CD14-positive monocyte (primary cell): ENCODE results near the gene CHN2. TPM values are rescaled to one million over a fixed set of nuclear protein-coding genes. Genes with fewer than 3 reads are reported as not detected.

Source experiments
- DNase-seq, 3 donors: peaks; one replicate each; pipeline ENCODE4 v3.0.0-alpha.2; 2011 to 2022
- H2AFZ ChIP-seq: 2 replicates; pipeline ENCODE4 v1.6.0; 2012; ENCODE audit warnings: mild to moderate bottlenecking, low read depth, low read length, inconsistent platforms; ENCODE audit not compliant: insufficient read depth, poor library complexity, severe bottlenecking
- H3K27ac ChIP-seq, 2 donors: 1 replicate in 1 of 2; 2 replicates in 1 of 2; pipeline ENCODE4 v1.5.1; 2012 to 2013; ENCODE audit warnings: low read length in 2 of 2, control low read depth in 1 of 2, inconsistent platforms in 1 of 2, low read depth in 1 of 2, mild to moderate bottlenecking in 1 of 2
- H3K27me3 ChIP-seq, 2 donors: one replicate each; pipeline versions ENCODE4 v1.6.0 to v1.6.1; 2011 to 2013; ENCODE audit warnings: low read length in 2 of 2; ENCODE audit not compliant: control insufficient read depth in 2 of 2, insufficient read depth in 2 of 2
- H3K36me3 ChIP-seq, 2 donors: replicated peaks in 1 of 2; 1 replicate in 1 of 2; 2 replicates in 1 of 2; pipeline versions ENCODE4 v1.5.1 to v1.6.1; 2012 to 2013; ENCODE audit warnings: low read length in 2 of 2, control low read depth in 1 of 2, inconsistent platforms in 1 of 2, mild to moderate bottlenecking in 1 of 2; ENCODE audit not compliant: insufficient read depth in 2 of 2, control insufficient read depth in 1 of 2
- H3K4me1 ChIP-seq, 2 donors: 1 replicate in 1 of 2; 2 replicates in 1 of 2; pipeline versions ENCODE4 v1.5.1 to v1.6.1; 2012 to 2013; ENCODE audit warnings: low read length in 2 of 2, control low read depth in 1 of 2, inconsistent platforms in 1 of 2, mild to moderate bottlenecking in 1 of 2, moderate library complexity in 1 of 2; ENCODE audit not compliant: insufficient read depth in 2 of 2, control insufficient read depth in 1 of 2
- H3K4me2 ChIP-seq: replicated peaks from 2 replicates; pipeline ENCODE3; 2012; ENCODE audit warnings: low read length, moderate library complexity, mild to moderate bottlenecking; ENCODE audit not compliant: poor library complexity, severe bottlenecking; ENCODE audit errors: extremely low read depth
- H3K4me3 ChIP-seq, 3 experiments: fragments of 200-600 bp in 1 of 3; sonication (generic) in 1 of 3; replicated peaks in 1 of 3; 1 replicate in 2 of 3; 2 replicates in 1 of 3; pipeline ENCODE4 v1.5.1; 2011 to 2013; ENCODE audit warnings: low read length in 3 of 3, mild to moderate bottlenecking in 3 of 3, control low read depth in 2 of 3, low read depth in 2 of 3, inconsistent platforms in 1 of 3, moderate library complexity in 1 of 3
- H3K79me2 ChIP-seq: 2 replicates; pipeline ENCODE4 v1.6.0; 2012; ENCODE audit warnings: mild to moderate bottlenecking, control low read depth, inconsistent platforms, low read length, moderate library complexity; ENCODE audit not compliant: insufficient read depth
- H3K9ac ChIP-seq: 2 replicates; pipeline ENCODE4 v1.6.0; 2017; ENCODE audit warnings: low read length, mild to moderate bottlenecking; ENCODE audit not compliant: insufficient read depth, poor library complexity, severe bottlenecking
- H3K9me3 ChIP-seq, 2 donors: replicated peaks in 1 of 2; 1 replicate in 1 of 2; 2 replicates in 1 of 2; pipeline versions ENCODE4 v1.5.1 to v1.6.1; 2012 to 2013; ENCODE audit warnings: low read length in 2 of 2, control low read depth in 1 of 2; ENCODE audit not compliant: control insufficient read depth in 1 of 2, insufficient read depth in 1 of 2
- H4K20me1 ChIP-seq: 2 replicates; pipeline ENCODE4 v1.6.0; 2012; ENCODE audit warnings: mild to moderate bottlenecking, low read length, control low read depth, moderate library complexity; ENCODE audit not compliant: insufficient read depth
- H3K27ac Mint-ChIP-seq, 7 donors: one replicate each; pipeline ENCODE4 v1.8.0; 2020; ENCODE audit warnings: mild to moderate bottlenecking in 7 of 7, mixed read lengths in 7 of 7, moderate library complexity in 6 of 7, inconsistent platforms in 2 of 7
- H3K27me3 Mint-ChIP-seq, 3 donors: one replicate each; pipeline ENCODE4 v1.8.0; 2021 to 2022; ENCODE audit warnings: low read depth in 3 of 3, mild to moderate bottlenecking in 3 of 3, mixed read lengths in 3 of 3, moderate library complexity in 3 of 3, inconsistent platforms in 1 of 3
- H3K36me3 Mint-ChIP-seq, 2 donors: one replicate each; pipeline ENCODE4 v1.8.0; 2020; ENCODE audit warnings: mixed read lengths in 2 of 2, inconsistent platforms in 1 of 2, mild to moderate bottlenecking in 1 of 2
- H3K4me1 Mint-ChIP-seq: one replicate; pipeline ENCODE4 v1.8.0; 2020; ENCODE audit warnings: mild to moderate bottlenecking, mixed read lengths
- H3K4me3 Mint-ChIP-seq, 2 donors: one replicate each; pipeline ENCODE4 v1.8.0; 2020; ENCODE audit warnings: mild to moderate bottlenecking in 2 of 2, mixed read lengths in 2 of 2, moderate library complexity in 1 of 2
- H3K9me3 Mint-ChIP-seq, 7 donors: one replicate each; pipeline ENCODE4 v1.8.0; 2020 to 2022; ENCODE audit warnings: mixed read lengths in 7 of 7, mild to moderate bottlenecking in 6 of 7, moderate library complexity in 6 of 7, inconsistent platforms in 2 of 7
- CTCF ChIP-seq: fragments of 200-600 bp; IDR thresholded peaks from one replicate; pipeline ENCODE4 v1.8.0; 2022; ENCODE audit warnings: antibody characterized with exemption, mild to moderate bottlenecking
- WGBS: methylation state at CpG from one replicate; pipeline ENCODE4 v1.1.5; 2013; ENCODE audit warnings: missing lambda C conversion rate; ENCODE audit not compliant: insufficient coverage; 5-methylcytosine and 5-hydroxymethylcytosine counted together
- intact Hi-C, 2 donors: fragments of 100-400 bp; cut with micrococcal nuclease; formaldehyde crosslinking; loops; one replicate each; pipeline versions ENCODE4 v1.15.0 to v1.15.1; 2023
- polyA plus RNA-seq, 3 donors: library from polyadenylated mRNA; depleted of rRNA in 1 of 3; unstranded in 2 of 3; stranded (reverse) in 1 of 3; fragments of 300-500 nt in 2 of 3; fragments of >200 nt in 1 of 3; fragmentation: Illumina TruSeq in 2 of 3; gene quantifications; 1 replicate in 2 of 3; 2 replicates in 1 of 3; pipeline ENCODE4 v1.2.3, GENCODE V29; 2012 to 2021

CHN2 gene
- polyA plus RNA-seq, 3 donors = 26.6 to 66.5 (median 44.8) TPM

- DNase-seq = no peak
- no peaks in the 10 kb centered on the region for H3K4me1 Mint-ChIP-seq
- Histone ChIP-seq H3K9me3 (no peaks in the 10 kb centered on the region), H3K36me3 (no peaks in the 10 kb centered on the region), H3K4me1 (no peaks in the 10 kb centered on the region), H3K79me2 (no peaks in the 10 kb centered on the region), H3K4me2 (no peak overlapping the region), H3K27ac (no peak overlapping the region), H4K20me1 (peaks cover 19% of the 10 kb centered on the region), H3K4me3 (no peak overlapping the region), H3K27me3 (no peaks in the 10 kb centered on the region), H3K9ac (no peak overlapping the region), H2AFZ (no peak overlapping the region)
- H3K4me3 Mint-ChIP-seq = no peak overlapping the region
- no peaks in the 10 kb centered on the region for H3K9me3 Mint-ChIP-seq
- intact Hi-C loops = no loop called here
- peaks cover 7 to 8% of the 10 kb centered on the region in 2 donors for H3K36me3 Mint-ChIP-seq
- H3K27ac Mint-ChIP-seq = no peak overlapping the region
- 100% methylated on average over 1 of the region's 4 CpGs for WGBS
- TF ChIP-seq CTCF = no peak
- H3K27me3 Mint-ChIP-seq = peaks cover 0 to 1% (median 0%) of the 10 kb centered on the region in 3 donors
These were observed 284.2 kb downstream of the CHN2 start for GRCh38 chr7:29478687-29479240.

- Mint-ChIP-seq H3K4me3 (no peak overlapping the region), H3K27me3 (peaks cover 0 to 2% (median 1%) of the 10 kb centered on the region in 3 donors), H3K27ac (no peak overlapping the region), H3K9me3 (no peaks in the 10 kb centered on the region), H3K36me3 (peaks cover 7 to 12% of the 10 kb centered on the region in 2 donors), H3K4me1 (no peaks in the 10 kb centered on the region)
- Histone ChIP-seq H3K4me1 (no peaks in the 10 kb centered on the region), H4K20me1 (peaks cover 19% of the 10 kb centered on the region), H3K9me3 (no peaks in the 10 kb centered on the region), H3K79me2 (no peaks in the 10 kb centered on the region), H3K4me3 (no peak overlapping the region), H3K27ac (no peak overlapping the region), H3K27me3 (no peaks in the 10 kb centered on the region), H2AFZ (no peak overlapping the region), H3K9ac (no peak overlapping the region), H3K4me2 (no peak overlapping the region), H3K36me3 (no peaks in the 10 kb centered on the region)
- TF ChIP-seq CTCF = no peak
- DNase-seq = no peak
- WGBS = 98% methylated on average over 17 of the region's 17 CpGs
- intact Hi-C loops = no loop called here
These were observed 285.0 kb downstream of the CHN2 start for GRCh38 chr7:29479301-29480200.
